GM11168 (cell line): ENCODE data around the gene ZNF816.
"Not testable (repeated sequence)": the region's sequence is repeated elsewhere in the genome, so short reads cannot be mapped to it uniquely, and the experiment has no call there.

ENCODE experiments used
- in situ Hi-C: fragments of 300-500 bp; cut with MboI; formaldehyde crosslinking; loops from one replicate; pipeline ENCODE4 v1.12.0; 2022; ENCODE audit warnings: low sequenced_read_pairs; ENCODE audit not compliant: unreplicated experiment

Gene ZNF816

GRCh38 chr19:52936954-52937325 is 25.7 kb downstream of the ZNF816 start:
- in situ Hi-C loops: no loop called here

- in situ Hi-C loops: no loop called here
Measured at GRCh38 chr19:52936151-52936953, 26.3 kb downstream of the ZNF816 start.

DNA sequence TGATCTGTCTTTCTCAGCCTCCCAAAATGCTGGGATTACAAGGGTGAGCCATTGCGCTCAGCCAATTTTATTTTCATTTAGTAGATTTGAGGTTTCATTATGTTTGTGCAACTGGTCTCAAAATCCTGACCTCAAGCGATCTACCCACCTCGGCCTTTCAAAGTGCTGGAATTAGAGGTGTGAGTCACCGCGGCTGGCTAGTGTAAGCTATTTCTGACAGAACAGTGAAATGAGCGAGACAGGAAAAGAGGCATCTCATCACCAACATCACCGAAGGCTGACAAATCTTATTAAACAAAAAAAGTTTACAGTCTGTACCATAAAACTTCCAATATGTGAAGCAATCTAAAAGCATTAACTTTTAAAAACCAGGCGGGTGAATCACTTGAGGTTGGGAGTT is 27.2 kb downstream of the ZNF816 start:
- in situ Hi-C loops: no loop called here

DNA sequence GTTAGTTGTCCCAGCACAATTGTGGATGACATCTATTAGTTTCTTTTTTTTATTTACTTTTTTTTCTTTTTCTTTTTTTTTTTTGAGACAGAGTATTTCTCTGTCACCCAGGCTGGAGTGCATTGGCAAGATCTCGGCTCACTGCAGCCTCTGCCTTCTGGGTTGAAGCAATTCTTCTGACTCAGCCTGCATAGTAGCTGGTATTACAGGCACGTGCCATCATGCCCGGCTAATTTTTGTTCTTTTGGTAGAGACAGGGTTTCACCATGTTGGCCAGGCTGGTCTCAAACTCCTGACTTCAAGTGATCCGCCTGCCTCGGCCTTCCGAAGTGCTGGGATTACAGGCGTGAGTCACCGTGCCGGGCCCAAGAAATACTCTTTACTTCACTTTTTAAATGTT is 38.0 kb downstream of the ZNF816 start:
- in situ Hi-C loops: not testable (repeated sequence)

- in situ Hi-C loops: no loop called here
Measured at GRCh38 chr19:52923778-52924593, 38.7 kb downstream of the ZNF816 start.

DNA sequence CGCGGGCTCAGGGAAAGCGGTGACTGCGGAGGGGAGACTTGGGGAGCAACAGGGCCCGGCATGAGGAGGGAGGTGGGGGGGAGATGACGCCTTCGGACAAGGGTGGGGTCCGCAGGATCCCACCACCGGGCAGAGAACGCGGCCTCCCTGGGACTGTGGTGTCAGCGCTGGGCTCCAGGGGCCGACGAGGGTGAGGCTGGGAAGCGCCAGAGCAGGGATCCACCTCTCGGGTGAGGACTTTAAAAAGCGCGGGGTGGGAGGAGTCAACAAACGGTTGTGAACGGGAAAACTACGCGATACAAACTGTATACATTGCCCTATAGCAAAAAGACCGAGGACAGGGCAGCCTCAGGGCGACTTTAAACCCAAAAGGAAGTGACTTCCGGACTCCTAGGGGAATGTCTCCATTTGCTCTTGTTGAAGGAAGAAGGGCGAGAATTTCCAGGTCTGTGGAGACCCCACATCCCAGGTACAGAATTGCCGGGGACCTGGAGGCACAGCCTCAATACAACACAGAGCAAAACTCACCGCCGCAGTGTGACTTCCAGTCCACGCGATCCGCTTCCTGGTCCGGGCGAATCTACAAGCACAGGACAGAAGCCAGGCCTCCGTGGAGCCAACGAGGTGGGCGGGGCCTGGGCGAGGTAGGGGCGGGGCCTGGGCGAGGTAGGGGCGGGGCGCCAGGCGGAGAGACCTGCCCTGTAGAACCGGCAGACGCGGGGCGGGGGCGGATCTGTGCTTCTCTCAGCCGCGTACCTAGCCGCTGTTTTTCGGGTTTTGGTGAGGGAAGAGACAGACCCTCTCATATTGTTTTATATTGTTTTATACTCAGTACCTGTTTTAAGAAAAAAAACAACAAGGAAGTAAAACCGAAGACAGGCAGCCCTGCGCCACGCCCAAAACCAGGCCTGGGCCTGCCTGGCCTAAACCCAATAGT is 39.6 kb downstream of the ZNF816 start, which contains the start of gene ZNF888:
TSS of gene ZNF888 (minus strand) at position 588 of the 937 bp plus-strand sequence. CDS start 5,555 bp downstream, outside the sequence.
- in situ Hi-C loops: no loop called here

GRCh38 chr19:52917531-52917930 is 45.1 kb downstream of the ZNF816 start:
- in situ Hi-C loops: no loop called here

DNA sequence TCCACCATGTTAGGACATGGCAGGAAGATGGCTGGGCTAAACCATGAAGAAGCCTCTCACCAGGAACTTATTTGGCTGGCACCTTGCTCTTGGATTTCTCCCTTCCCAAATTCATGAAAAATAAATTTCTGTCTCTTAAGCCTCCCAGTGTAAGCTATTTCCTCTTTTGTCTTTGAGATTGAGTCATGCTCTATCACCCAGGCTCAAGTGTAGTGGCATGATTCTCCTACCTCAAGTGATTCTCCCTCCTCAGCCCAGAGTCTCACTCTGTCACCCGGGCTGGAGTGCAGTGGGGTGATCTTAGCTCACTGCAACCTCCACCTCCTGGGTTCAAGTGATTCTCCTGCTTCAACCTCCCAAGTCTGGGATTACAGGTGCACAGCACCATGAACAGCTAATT is 52.0 kb downstream of the ZNF816 start:
- in situ Hi-C loops: no loop called here

DNA sequence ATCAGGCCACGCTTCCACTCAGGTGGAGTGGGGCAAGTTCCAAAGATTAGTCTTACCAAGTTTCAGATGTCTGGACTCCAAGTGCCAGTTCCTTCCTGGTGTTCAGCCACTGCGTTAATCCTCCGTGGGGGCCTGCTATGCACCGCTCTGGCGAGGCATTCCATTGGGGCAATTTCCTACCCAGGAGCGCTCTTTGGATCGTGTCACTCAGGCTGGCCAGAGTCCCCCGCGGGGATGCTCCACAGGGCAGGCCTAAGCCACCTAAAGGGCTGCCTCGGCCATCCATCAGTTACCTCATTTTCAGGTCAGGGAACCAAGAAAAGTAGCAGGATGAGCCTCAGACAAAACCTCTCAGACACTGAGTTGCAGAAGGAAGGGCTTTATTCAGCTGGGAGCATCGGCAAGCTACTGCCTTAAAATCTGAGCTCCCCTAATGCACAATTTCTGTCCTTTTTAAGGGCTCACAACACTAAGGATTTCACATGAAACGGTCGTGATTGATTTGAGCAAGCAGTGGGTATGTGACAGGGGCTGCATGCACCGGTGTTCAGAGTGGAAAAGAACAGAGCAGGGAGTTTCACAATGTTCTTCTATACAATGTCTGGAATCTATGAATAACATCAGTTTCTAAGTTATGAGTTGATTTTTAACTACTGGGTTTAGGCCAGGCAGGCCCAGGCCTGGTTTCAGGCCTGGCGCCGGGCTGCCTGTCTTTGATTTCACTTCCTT is 58.5 kb downstream of the ZNF816 start:
- in situ Hi-C loops: not testable (repeated sequence)

- in situ Hi-C loops: no loop called here
Measured at GRCh38 chr19:52901842-52902241, 60.8 kb downstream of the ZNF816 start.
